Hematopoietic multipotent progenitor cell treated with erythropoietin and hydrocortisone succinate and interleukin-3 and kit ligand, for 8 days (in vitro differentiated cells): Measurements from ENCODE around the gene KCP.

Source experiments
- DNase-seq: peaks from one replicate; pipeline ENCODE4 v3.0.0-alpha.2; 2015

KCP gene

GRCh38 chr7:128938544-128939074 is 28.1 kb upstream of the KCP start:
- no peak for DNase-seq

- no peak for DNase-seq
These were observed 27.4 kb upstream of the KCP start, which contains the start of gene IRF5 for GRCh38 chr7:128937647-128938543. Gene IRF5 (plus strand): TSS chr7:128937927. CDS start chr7:128942082, 4,155 bp downstream.

- no peak for DNase-seq
These were observed 26.8 kb upstream of the KCP start for GRCh38 chr7:128937271-128937646.

- DNase-seq, result no peak
These were observed 26.3 kb upstream of the KCP start for GRCh38 chr7:128936798-128937197.

GRCh38 chr7:128935342-128935730 is 24.8 kb upstream of the KCP start:
- no peak for DNase-seq

- DNase-seq, result no peak
These were observed 24.1 kb upstream of the KCP start for GRCh38 chr7:128934361-128935341.

GRCh38 chr7:128933180-128933891 is 22.8 kb upstream of the KCP start:
- DNase-seq, result no peak

- DNase-seq, result no peak
These were observed 22.3 kb upstream of the KCP start for GRCh38 chr7:128932862-128933179.

- no peak for DNase-seq
These were observed 21.7 kb upstream of the KCP start for GRCh38 chr7:128931965-128932861.

GRCh38 chr7:128931190-128931798 is 20.8 kb upstream of the KCP start:
- no peak for DNase-seq

- no peak for DNase-seq
These were observed 18.6 kb upstream of the KCP start for GRCh38 chr7:128928882-128929788.

- no peak for DNase-seq
These were observed 17.8 kb upstream of the KCP start for GRCh38 chr7:128928159-128928813.

GRCh38 chr7:128924707-128925588 is 14.4 kb upstream of the KCP start:
- DNase-seq, result no peak

GRCh38 chr7:128923411-128923800 is 12.9 kb upstream of the KCP start:
- DNase-seq, result no peak

- DNase-seq, result no peak
These were observed 12.2 kb upstream of the KCP start for GRCh38 chr7:128922496-128923410.

- no peak for DNase-seq
These were observed 11.4 kb upstream of the KCP start for GRCh38 chr7:128921866-128922440.
